GM23248 (cell line): Measurements from ENCODE around the gene ARL4C. TPM values are rescaled to one million over a fixed set of nuclear protein-coding genes. Genes with fewer than 3 reads are reported as not detected.

ENCODE experiments used
- DNase-seq: peaks from one replicate; pipeline ENCODE4 v3.0.0-alpha.2; 2015
- H2AFZ ChIP-seq: fragments of 200-600 bp; sonication (generic); 2 replicates; pipeline ENCODE4 v1.6.1; 2016; ENCODE audit warnings: antibody characterized with exemption
- H3F3A ChIP-seq: fragments of 200-600 bp; sonication (generic); 2 replicates; pipeline ENCODE4 v1.6.1; 2016; ENCODE audit warnings: mild to moderate bottlenecking, antibody characterized with exemption, mixed run types; ENCODE audit not compliant: insufficient read depth
- H3K27ac ChIP-seq: fragments of 200-600 bp; sonication (generic); 2 replicates; pipeline ENCODE4 v1.5.1; 2016; ENCODE audit warnings: mild to moderate bottlenecking
- H3K27me3 ChIP-seq: fragments of 200-600 bp; sonication (generic); replicated peaks from 2 replicates; pipeline ENCODE4 v1.6.1; 2016; ENCODE audit warnings: mild to moderate bottlenecking; ENCODE audit not compliant: insufficient read depth
- H3K36me3 ChIP-seq: fragments of 200-600 bp; sonication (generic); 2 replicates; pipeline ENCODE4 v1.6.1; 2016; ENCODE audit warnings: low read depth, mild to moderate bottlenecking
- H3K4me1 ChIP-seq: fragments of 200-600 bp; sonication (generic); 2 replicates; pipeline ENCODE4 v1.6.1; 2016; ENCODE audit warnings: mild to moderate bottlenecking; ENCODE audit not compliant: insufficient read depth
- H3K4me2 ChIP-seq: fragments of 200-600 bp; sonication (generic); one replicate; pipeline ENCODE4 v1.6.1; 2016; ENCODE audit warnings: mild to moderate bottlenecking; ENCODE audit not compliant: unreplicated experiment
- H3K4me3 ChIP-seq: fragments of 200-600 bp; sonication (generic); 2 replicates; pipeline ENCODE4 v1.5.1; 2016; ENCODE audit warnings: mild to moderate bottlenecking
- H3K79me2 ChIP-seq: fragments of 200-600 bp; sonication (generic); 2 replicates; pipeline ENCODE4 v1.6.1; 2016; ENCODE audit warnings: mild to moderate bottlenecking; ENCODE audit not compliant: insufficient read depth
- H3K9ac ChIP-seq: fragments of 200-600 bp; sonication (generic); 2 replicates; pipeline ENCODE4 v1.6.1; 2016; ENCODE audit warnings: mild to moderate bottlenecking
- H3K9me2 ChIP-seq: fragments of 200-600 bp; sonication (generic); 2 replicates; pipeline ENCODE4 v1.6.1; 2016; ENCODE audit warnings: mixed run types, mild to moderate bottlenecking, moderate library complexity; ENCODE audit not compliant: insufficient read depth
- H3K9me3 ChIP-seq: fragments of 200-600 bp; sonication (generic); one replicate; pipeline ENCODE4 v1.6.1; 2017; ENCODE audit warnings: low read depth
- H4K20me1 ChIP-seq: fragments of 200-600 bp; sonication (generic); 2 replicates; pipeline ENCODE4 v1.6.0; 2016; ENCODE audit not compliant: insufficient read depth
- EZH2 ChIP-seq: fragments of 200-600 bp; sonication (generic); IDR thresholded peaks from 2 replicates; pipeline ENCODE4 v1.6.1; 2018; ENCODE audit warnings: antibody characterized with exemption, mild to moderate bottlenecking; ENCODE audit not compliant: insufficient read depth, poor library complexity, severe bottlenecking
- EZH2phosphoT487 ChIP-seq: fragments of 200-600 bp; sonication (generic); IDR thresholded peaks from 2 replicates; pipeline ENCODE4 v1.6.1; 2018; ENCODE audit warnings: antibody characterized with exemption, moderate library complexity, mild to moderate bottlenecking, low read depth; ENCODE audit not compliant: insufficient read depth
- WGBS, 2 experiments: methylation state at CpG; one replicate each; pipeline ENCODE4 v1.1.6; 2015 to 2017; ENCODE audit warnings: low lambda C conversion rate in 2 of 2, low coverage in 1 of 2; ENCODE audit errors: missing lambda C conversion rate in 2 of 2; 5-methylcytosine and 5-hydroxymethylcytosine counted together
- in situ Hi-C: fragments of 300-500 bp; cut with MboI; formaldehyde crosslinking; loops from 2 replicates; pipeline ENCODE4 v1.15.0; 2020
- polyA plus RNA-seq: library from polyadenylated mRNA; unstranded; fragments of >200 nt; fragmentation: Nextera tagmentation; extraction: Ambion mirVana; gene quantifications from 2 replicates; pipeline ENCODE4 v1.2.1, GENCODE V29; 2016
- total RNA-seq: library from RNA; depleted of rRNA; stranded (reverse); fragments of >200 nt; shearing (Covaris generic); gene quantifications from 2 replicates; pipeline ENCODE4 v1.2.3, GENCODE V29; 2014

ARL4C gene
- total and polyA plus RNA-seq, 2 experiments from 2014 or later, result 1.4 to 4.8 TPM

GRCh38 chr2:234528410-234529148 lies 31.7 kb upstream of the ARL4C start:
- H3F3A ChIP-seq, result no peaks in the 10 kb centered on the region
- H4K20me1 ChIP-seq, result no peaks in the 10 kb centered on the region
- H3K36me3 ChIP-seq, result no peaks in the 10 kb centered on the region
- H3K27me3 ChIP-seq, result peaks cover 10% of the 10 kb centered on the region
- no peaks in the 10 kb centered on the region for H3K9me2 ChIP-seq
- TF ChIP-seq EZH2, result no peak
- TF ChIP-seq EZH2phosphoT487, result no peak
- DNase-seq, result no peak
- WGBS, 2 experiments, result 82 to 83% methylated on average over 8 of the region's 8 CpGs
- H3K9me3 ChIP-seq, result no peaks in the 10 kb centered on the region
- no peak overlapping the region for H3K4me3 ChIP-seq
- H3K9ac ChIP-seq, result no peak overlapping the region
- H2AFZ ChIP-seq, result no peak overlapping the region
- in situ Hi-C loops, result no loop called here
- no peak overlapping the region for H3K27ac ChIP-seq
- no peaks in the 10 kb centered on the region for H3K4me1 ChIP-seq
- no peak overlapping the region for H3K4me2 ChIP-seq
- H3K79me2 ChIP-seq, result no peaks in the 10 kb centered on the region

- 50 to 55% methylated on average over 3 of the region's 3 CpGs for WGBS, 2 experiments
- no peaks in the 10 kb centered on the region for H3K9me3 ChIP-seq
Measured at GRCh38 chr2:234526711-234527110, 29.8 kb upstream of the ARL4C start.

GRCh38 chr2:234521536-234521935 lies 24.7 kb upstream of the ARL4C start:
- Histone ChIP-seq H3K27ac (no peak overlapping the region), H4K20me1 (no peaks in the 10 kb centered on the region), H3K79me2 (no peaks in the 10 kb centered on the region), H3K4me1 (no peaks in the 10 kb centered on the region), H3K4me2 (no peak overlapping the region), H3K9me2 (no peaks in the 10 kb centered on the region), H3K9me3 (no peaks in the 10 kb centered on the region), H3K4me3 (no peak overlapping the region), H3K27me3 (no peaks in the 10 kb centered on the region; the same call in 1 of the 2 replicates), H3K36me3 (no peaks in the 10 kb centered on the region), H2AFZ (no peak overlapping the region), H3F3A (no peaks in the 10 kb centered on the region), H3K9ac (no peak overlapping the region)
- WGBS, 2 experiments, result 63 to 72% methylated on average over 2 of the region's 2 CpGs
- in situ Hi-C loops, result no loop called here
- DNase-seq, result no peak
- TF ChIP-seq EZH2 (no peak), EZH2phosphoT487 (no peak)

More at GRCh38 chr2:234526711-234527110, 29.8 kb upstream of the ARL4C start:
- H3K9ac ChIP-seq, result no peak overlapping the region
- TF ChIP-seq EZH2phosphoT487 (no peak), EZH2 (no peak)
- in situ Hi-C loops, result no loop called here
- no peaks in the 10 kb centered on the region for H3K4me1 ChIP-seq
- no peaks in the 10 kb centered on the region for H3K36me3 ChIP-seq
- H3K4me3 ChIP-seq, result no peak overlapping the region
- no peaks in the 10 kb centered on the region; the same call in none of the 2 replicates for H3K27me3 ChIP-seq
- H3K4me2 ChIP-seq, result no peak overlapping the region
- H3K79me2 ChIP-seq, result no peaks in the 10 kb centered on the region
- no peaks in the 10 kb centered on the region for H4K20me1 ChIP-seq
- H2AFZ ChIP-seq, result no peak overlapping the region
- no peak overlapping the region for H3K27ac ChIP-seq
- DNase-seq, result no peak
- H3K9me2 ChIP-seq, result no peaks in the 10 kb centered on the region
- H3F3A ChIP-seq, result no peaks in the 10 kb centered on the region

GRCh38 chr2:234518986-234519642 lies 22.2 kb upstream of the ARL4C start:
- no peak overlapping the region for H2AFZ ChIP-seq
- in situ Hi-C loops, result no loop called here
- no peaks in the 10 kb centered on the region for H3K9me3 ChIP-seq
- DNase-seq, result no peak
- H3K36me3 ChIP-seq, result no peaks in the 10 kb centered on the region
- no peak overlapping the region for H3K4me2 ChIP-seq
- no peaks in the 10 kb centered on the region; the same call in 1 of the 2 replicates for H3K27me3 ChIP-seq
- no peaks in the 10 kb centered on the region for H3K4me1 ChIP-seq
- H3K4me3 ChIP-seq, result no peak overlapping the region
- no peak overlapping the region for H3K27ac ChIP-seq
- no peak overlapping the region for H3K9ac ChIP-seq
- H4K20me1 ChIP-seq, result no peaks in the 10 kb centered on the region
- no peaks in the 10 kb centered on the region for H3K9me2 ChIP-seq
- WGBS, 2 experiments, result 63 to 65% methylated on average over 5 of the region's 5 CpGs
- H3K79me2 ChIP-seq, result no peaks in the 10 kb centered on the region
- TF ChIP-seq EZH2phosphoT487 (no peak), EZH2 (no peak)
- no peaks in the 10 kb centered on the region for H3F3A ChIP-seq
